NCI-H1417 treated with DMSO at 0.1 percent for 48 hours (cell line): ENCODE measurements around the gene SLCO2B1.

Experiments used
- DNase-seq: peaks from one replicate; lab custom pipeline; 2025; lab: John Stamatoyannopoulos, UW

SLCO2B1 gene

DNA sequence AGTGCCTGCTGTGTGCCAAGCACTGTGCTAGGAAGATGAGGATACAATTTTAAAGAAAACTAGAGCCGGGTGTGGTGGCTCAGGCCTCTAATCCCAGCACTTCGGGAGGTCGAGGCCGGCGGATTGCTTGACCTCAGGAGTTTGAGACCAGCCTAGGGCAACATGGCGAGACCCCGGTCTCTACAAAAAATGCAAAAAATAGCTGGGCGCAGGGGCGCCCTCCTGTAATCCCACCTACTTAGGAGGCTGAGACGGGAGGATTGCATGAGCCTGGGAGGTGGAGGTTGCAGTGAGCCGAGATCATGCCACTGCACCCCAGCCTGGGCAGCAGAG is 98.0 kb downstream of the SLCO2B1 start:
- no peak for DNase-seq

DNA sequence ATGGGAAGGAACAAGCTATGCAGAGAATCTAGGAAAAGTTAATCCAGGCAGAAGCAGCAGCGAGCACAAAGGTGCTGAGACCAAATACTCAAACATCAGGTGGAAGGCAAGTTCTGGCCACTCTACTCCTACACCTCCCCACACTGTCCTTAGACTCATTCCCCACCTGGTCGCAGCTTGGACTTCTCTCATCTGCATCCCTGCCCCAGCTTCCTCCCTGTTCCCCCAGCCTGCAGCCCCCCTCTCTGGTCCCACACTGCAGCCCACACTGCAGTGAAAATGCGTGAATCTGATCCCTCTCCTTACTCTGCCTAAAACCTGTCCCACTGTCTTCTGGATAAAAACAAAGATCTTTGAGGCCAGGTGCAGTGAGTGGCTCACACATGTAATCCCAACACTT is 98.8 kb downstream of the SLCO2B1 start:
- DNase-seq: no peak

- DNase-seq: no peak
These were observed 103.4 kb downstream of the SLCO2B1 start for GRCh38 chr11:75254326-75254725.
